HG03442 (cell line): ENCODE measurements around the gene MT2A.
"Not testable (repeated sequence)": the region's sequence is repeated elsewhere in the genome, so short reads cannot be mapped to it uniquely, and the experiment has no call there.

Experiments
- ATAC-seq: cut with Tn5 transposase; IDR thresholded peaks from one replicate; pipeline ENCODE4 v1.9.1; 2021; ENCODE audit warnings: mild to moderate bottlenecking, moderate library complexity; ENCODE audit not compliant: unreplicated experiment

Gene MT2A

GRCh38 chr16:56618138-56618537, 9.8 kb downstream of the MT2A start:
- no peak for ATAC-seq

GRCh38 chr16:56620339-56620897, 12.0 kb downstream of the MT2A start:
- no peak for ATAC-seq

GRCh38 chr16:56621665-56622445, 13.5 kb downstream of the MT2A start:
- ATAC-seq: not testable (repeated sequence)

- not testable (repeated sequence) for ATAC-seq
Observed at GRCh38 chr16:56623184-56623583, 14.8 kb downstream of the MT2A start.

- ATAC-seq: no peak
Observed at GRCh38 chr16:56623637-56624036, 15.3 kb downstream of the MT2A start.

- no peak for ATAC-seq
Observed at GRCh38 chr16:56625140-56625942, 17.0 kb downstream of the MT2A start, which contains the start of gene MT1E. Gene MT1E, plus strand, starts transcription at chr16:56625781. Its CDS starts 71 bp downstream, at chr16:56625852.

- no peak for ATAC-seq
Observed at GRCh38 chr16:56625943-56626654, 17.7 kb downstream of the MT2A start.

GRCh38 chr16:56626685-56627084, 18.3 kb downstream of the MT2A start:
- ATAC-seq: no peak

- ATAC-seq: no peak
Observed at GRCh38 chr16:56628486-56629350, 20.3 kb downstream of the MT2A start.

- ATAC-seq: no peak
Observed at GRCh38 chr16:56629531-56629930, 21.1 kb downstream of the MT2A start.

GRCh38 chr16:56630134-56630533, 21.8 kb downstream of the MT2A start:
- ATAC-seq: peak; percentile 89

- ATAC-seq: no peak
Observed at GRCh38 chr16:56631197-56631596, 22.8 kb downstream of the MT2A start.

- ATAC-seq: no peak
Observed at GRCh38 chr16:56631832-56632155, 23.4 kb downstream of the MT2A start.

GRCh38 chr16:56632156-56632847, 23.9 kb downstream of the MT2A start, which contains the start of gene MT1M:
Gene MT1M, plus strand, starts transcription at chr16:56632659. Its CDS starts 73 bp downstream, at chr16:56632732.
- ATAC-seq: no peak

GRCh38 chr16:56632848-56633365, 24.5 kb downstream of the MT2A start:
- ATAC-seq: no peak

- ATAC-seq: no peak
Observed at GRCh38 chr16:56633535-56633934, 25.2 kb downstream of the MT2A start.

- ATAC-seq: no peak
Observed at GRCh38 chr16:56634715-56635440, 26.5 kb downstream of the MT2A start.

- ATAC-seq: no peak
Observed at GRCh38 chr16:56635441-56635967, 27.1 kb downstream of the MT2A start.
